ENCODE measurements around the gene DENND1A.
A peak's percentile ranks its signal among the peaks of the same experiment; 100 is the strongest.

The DENND1A gene

DNA sequence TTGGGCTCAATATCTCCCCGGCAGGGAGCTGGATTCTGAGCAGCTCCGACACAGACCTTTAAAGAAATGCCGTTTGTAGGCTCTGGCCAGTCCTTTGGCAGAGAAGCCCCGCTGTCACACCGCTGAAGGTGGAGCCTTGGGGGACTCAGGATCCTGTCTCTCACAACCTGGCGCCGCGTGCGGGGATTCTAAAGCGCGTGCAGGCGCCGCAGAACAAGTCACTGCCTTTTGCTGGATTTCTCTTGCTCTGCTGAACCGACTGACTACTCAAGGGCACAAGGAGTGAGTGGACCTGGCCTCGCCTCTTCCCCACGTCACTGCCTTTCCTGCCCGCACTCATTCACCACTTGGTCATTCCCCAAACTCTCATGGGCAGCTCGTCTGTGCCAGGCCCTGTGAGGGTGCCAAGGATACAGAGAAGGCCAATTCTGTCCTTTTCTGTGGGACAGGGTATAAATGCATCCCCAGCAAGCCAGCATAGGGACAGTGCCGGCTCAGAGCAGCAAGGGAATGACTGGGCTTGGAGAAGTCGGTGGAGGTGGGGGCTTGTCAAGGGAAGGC, 504.6 kb downstream of the DENND1A start:
- no peak for DNase-seq (ENCODE audit: low read depth)

DNA sequence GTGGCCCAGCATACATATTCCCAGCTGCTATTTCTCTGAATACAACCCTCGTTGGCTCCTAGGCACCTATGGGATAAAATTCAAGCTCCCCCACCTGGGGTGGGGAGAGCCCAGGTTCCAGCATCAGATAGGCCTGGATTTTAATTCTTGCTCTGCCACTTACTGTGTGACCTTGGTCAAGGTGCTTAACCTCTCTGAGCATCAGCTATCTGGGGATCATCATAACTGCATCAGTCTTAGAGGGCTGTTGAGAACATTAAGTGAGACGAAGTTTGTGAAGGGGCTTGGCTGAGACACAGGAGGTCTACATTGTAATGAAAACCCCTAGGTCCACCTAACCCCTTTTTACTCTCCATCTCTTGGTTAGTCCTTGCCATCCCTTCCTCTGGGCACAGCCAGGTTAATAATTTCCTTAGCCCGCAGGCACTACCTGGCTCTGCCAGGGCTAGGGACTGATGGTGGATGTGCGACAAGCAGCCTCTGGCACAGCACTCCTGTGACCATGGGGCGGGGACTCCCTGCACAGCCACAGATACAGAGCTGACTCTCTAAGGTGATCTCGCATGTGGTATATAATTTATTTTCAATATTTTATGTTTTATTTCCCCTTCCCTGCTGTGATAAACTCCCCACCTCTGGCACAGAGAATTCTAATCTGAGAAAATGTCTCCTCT, 505.2 kb downstream of the DENND1A start:
- no peak for DNase-seq (ENCODE audit: low read depth)

DNA sequence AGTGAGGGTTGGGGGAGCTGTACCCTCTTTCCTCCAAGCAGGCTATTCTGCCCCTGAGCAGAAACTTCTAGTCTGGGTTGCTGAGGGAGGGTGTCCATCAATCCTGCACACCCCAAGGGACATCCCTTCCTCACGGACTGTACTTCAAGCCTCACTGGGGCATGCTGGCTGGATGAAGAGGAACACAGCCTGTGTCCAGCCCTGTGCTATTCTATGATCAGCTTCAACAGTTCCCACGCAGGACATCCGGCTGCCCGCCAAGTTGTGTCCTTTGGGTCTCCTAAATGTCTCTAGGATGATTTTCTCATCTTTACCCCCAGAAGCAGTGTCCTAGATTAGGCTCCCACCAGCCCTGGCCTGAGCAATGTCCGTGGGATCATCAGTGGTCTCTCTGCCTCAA, 505.8 kb downstream of the DENND1A start:
- DNase-seq (ENCODE audit: low read depth): no peak

DNA sequence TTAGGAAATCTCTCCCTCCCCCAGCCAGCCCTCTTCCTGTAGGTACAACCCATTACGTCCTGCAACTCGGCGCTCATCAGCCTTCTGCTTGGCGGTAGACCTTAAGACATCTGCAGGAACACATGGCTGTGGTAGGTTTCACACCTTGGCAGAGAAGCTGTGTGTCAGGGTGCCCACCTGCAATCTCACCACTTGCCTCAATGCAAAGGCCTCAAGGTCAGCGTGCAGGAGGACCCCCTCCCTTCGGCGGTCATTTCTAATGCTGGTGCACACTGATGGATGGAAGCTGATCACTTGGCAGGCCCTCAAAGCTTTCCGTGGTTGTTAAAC, 506.6 kb downstream of the DENND1A start:
- DNase-seq (ENCODE audit: low read depth): no peak

DNA sequence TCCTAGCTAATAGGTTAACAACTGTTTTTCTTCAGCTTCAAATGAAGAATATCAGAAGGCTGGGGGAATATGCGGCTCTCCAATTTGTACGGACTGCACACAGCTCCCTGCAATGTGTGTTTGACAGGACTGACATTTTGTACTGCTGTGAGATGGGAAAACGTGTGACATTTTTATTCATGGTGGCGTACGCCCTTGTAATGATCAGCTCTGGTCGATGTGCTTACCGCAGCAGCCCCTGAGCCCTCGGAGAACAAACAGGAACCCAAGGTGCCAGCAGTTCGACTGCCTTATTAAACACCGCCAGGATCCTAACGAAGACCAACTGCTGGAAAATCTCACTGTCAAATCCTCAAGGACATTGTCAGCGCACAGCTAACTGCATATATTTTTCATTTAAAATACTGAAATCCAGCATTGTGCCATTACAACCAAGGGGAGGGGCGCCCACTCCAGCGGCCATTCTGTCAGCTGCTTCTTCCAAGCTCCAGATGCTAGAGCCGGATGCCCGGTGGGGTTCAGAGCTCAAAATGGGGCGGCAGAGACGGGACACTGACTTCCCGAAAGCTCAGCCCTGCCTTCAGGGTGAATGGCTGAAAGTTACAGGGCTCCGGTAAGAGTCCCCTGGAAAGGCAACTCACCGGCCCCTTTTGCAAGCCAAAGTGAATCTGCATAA, 507.2 kb downstream of the DENND1A start:
- no peak for DNase-seq (ENCODE audit: low read depth)

DNA sequence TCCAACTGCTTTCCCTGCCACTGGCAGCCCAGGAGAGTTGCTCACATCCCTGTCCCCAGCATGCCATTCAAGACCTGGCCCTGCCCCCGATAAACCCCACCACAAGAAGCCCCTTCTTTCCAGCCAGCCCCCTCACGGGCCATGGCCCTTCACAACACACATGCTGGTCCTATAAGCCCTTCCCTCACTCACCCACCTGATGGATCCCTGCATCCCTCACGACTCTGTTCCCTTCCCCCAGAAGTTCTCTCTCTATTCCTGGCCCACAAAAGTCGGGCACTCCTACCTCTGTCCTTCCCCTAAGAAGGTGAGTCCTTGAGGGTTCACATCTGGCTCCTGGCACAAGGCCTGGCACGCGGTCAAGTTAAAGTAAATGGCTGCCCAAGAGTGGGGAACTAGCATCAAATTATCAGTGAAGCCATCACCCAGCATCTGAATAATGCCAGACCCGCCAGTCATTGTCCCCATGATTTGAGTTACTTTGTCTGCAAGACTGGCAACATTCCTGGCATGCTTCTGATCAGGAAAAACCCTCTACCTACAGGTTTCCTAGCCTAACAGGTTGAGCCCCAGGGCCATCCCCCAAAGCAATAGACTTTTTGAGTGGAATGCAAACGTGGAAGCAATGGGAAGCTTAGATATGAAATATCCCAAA, 508.0 kb downstream of the DENND1A start:
- DNase-seq (ENCODE audit: low read depth): no peak

DNA sequence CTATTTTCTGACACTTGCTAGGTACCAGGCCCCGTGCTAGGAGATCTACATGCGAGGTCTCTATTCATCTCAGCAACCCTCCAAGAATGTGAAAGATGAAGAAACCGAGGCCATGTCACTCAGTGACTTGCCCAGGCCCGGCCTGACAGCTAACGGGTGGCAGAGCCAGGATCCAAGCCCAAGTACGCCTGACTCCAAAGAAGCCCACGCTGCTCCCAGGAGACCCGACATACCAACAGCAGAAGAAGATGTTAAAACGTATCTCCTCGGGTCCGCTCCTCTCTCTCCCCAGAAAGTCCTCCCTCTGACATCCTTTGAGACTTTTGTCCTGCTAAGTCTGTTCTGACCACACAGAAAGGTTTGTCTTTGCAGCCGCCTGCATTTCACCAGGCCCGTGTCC, 508.7 kb downstream of the DENND1A start:
- DNase-seq (ENCODE audit: low read depth): no peak

DNA sequence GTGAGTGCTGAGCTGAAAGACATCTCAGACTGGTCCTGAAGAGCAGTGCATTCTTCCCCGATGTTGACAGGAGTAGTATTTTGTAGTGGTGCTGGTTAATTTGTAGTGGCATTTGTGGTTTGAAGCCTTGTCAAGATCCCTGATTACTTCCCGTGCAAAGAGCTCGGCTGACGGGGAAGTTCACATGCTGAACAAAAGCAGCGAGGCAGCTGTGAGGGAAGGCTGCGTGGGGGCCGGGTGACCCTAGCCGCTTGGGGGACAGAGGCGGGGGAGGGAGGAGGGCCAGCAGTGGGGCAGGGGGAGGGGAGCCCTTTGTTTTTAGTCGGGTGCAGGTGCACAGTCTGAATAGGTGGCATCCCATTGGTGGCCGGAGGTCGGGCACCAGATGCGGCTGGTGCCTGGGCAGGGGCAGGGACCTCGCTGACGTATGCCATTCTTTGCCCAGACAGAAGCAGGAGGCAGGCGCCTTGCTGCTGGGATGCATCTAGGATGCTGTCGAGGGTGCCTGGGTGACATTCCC, 509.3 kb downstream of the DENND1A start:
- DNase-seq (ENCODE audit: low read depth): no peak

DNA sequence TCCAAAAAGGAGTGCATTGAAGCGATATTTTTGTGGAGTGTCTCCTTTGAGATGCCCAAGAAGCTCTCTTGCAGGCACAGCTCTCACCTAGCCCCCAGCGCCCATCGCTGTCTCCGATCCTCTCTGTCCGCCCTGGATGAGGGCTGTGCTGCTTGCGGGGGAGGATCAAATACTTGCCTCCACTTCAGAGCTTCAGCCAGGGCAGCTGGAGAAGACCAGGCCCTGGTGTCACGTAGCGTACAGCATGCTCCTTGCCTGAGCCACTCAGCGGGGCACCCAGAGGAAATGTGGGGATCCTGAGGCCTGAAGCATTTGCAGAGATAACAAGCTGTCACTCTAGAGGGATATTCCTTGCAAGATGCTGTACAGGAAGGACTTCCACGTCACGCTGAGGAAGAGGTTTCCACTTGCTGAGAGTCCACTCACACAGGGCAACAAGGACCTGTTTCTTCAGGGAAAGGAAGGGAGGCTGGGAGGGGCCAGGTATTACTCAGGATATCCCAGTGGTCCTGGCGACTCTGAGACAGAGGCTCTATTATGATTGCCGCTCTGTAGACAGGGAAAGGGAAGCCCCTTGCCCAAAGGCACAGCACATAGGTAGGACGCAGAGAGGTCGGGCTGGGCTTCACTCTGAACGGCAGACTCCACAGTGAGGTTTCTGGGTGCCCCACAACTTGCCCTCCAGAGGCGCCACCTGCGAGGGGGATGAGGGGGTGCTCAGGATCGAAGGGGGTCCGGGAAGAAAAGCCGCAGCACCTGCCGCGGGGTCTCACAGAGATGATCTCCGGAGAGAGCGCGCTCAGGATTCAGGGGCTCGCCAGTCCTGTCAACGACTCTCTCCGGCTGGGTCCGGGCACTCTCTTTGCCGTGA, 510.0 kb downstream of the DENND1A start:
- DNase-seq (ENCODE audit: low read depth): no peak

DNA sequence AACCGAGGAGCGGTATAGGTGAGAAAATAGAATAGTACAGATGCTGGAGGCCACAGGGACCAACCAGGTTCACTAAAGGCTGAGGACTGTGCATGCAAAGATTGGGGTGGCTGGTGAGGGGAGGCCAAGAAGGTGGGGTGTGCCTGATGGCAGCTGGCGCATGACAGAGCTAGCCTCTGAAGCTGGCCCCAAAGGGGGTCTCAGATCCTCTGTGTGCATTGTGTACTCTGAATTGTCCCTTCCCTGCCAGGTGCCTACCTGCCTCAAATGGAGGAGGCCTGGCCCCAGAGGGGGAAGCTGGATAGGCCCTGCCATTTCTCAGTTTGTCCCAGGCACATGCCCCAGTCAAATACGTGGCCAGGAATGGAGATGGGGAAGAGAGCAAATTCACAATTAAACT, 510.8 kb downstream of the DENND1A start:
- no peak for DNase-seq (ENCODE audit: low read depth)

DNA sequence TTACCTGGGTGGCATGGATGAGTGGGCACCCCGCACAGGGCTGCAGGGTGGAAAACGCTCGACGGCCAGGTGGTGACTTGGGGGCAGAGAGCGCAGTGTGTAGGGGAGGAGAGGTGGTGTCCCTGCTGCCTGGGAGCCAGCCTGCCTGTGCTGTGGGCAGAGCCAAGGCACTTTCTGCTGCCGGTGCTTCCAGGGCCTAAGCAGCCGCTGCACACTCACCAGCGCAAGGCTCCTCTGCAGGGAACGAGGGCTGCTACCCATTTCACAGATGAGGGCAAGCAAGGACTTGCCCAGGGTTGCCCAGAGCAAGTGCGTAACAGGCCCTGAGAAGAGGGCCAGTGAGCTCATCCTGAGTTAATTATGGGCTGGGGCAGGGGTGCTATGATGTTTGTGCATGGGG, 511.4 kb downstream of the DENND1A start:
- no peak for DNase-seq (ENCODE audit: low read depth)

DNA sequence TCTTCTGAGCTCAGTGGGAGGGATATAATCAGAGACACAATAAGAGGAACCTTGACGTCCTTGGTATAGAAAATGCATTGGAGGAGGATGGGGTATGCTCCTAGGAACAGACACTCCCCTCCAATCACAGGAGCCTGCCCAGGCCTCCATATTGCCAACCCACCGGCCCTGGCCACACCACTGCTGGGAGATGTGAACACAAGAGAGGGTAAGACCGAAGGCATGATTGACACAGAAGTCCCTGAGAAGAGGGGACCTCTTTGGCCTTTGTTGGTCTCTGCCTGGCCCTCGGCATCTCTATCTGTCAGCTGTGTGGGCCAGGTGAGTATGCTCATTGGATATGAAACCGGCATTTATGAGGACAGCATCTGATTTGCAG, 511.9 kb downstream of the DENND1A start:
- DNase-seq (ENCODE audit: low read depth): no peak

DNA sequence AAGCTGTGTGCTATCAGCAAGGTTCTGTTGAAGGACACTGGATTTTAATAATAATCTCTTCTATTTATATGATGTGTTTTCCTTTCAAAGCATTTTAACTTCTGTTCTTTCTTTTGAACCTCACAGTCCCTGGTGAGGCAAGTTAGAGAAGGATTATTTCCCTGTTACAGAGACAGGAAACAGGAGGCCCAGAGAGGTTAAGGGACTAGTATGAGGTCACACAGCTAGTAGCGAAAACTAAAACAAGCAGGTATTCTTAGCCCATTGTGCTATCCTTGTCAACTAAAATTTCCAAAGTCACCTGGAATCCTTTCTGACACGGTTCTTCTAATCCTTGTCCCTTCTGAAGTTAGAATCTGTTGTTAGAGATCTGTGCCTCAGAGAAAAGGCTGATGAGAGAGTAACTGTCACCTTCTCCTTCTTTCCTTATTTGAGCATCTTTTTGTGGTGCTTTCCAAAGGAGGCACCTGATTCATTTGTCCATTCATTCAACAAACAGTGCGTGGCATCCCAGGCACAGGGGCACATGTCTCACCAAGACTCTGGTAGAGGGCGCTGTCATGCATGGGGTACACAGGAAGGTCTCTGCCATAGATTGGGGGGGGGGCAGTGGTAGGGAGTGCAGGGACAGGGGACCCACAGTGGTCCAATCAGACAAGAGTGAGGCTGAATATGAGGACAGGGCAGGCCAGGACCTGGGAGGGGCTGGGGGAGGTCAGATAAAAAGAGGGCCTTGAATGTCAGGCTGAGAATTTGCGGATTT, 512.5 kb downstream of the DENND1A start:
- no peak for DNase-seq (ENCODE audit: low read depth)

DNA sequence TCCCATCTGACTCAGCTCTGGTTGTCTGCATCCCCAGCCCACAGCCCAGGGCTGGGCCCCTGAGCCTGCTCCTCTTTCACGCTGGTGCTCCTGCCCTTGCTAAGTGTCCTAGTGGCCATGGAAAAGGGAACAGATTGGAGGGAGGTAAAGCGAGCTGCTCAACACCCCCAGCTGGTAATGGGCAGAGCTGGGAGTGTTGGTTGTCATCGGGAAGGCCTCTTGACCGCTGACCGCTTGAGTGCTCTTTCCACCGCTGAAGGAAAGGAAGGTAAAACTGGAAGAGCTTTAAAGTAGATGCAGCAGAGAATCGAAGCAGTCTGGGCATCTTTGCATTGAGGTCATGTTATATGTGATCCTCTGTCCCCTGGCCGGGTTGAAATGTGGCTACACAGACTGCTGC, 513.8 kb downstream of the DENND1A start:
- DNase-seq (ENCODE audit: low read depth): no peak

DNA sequence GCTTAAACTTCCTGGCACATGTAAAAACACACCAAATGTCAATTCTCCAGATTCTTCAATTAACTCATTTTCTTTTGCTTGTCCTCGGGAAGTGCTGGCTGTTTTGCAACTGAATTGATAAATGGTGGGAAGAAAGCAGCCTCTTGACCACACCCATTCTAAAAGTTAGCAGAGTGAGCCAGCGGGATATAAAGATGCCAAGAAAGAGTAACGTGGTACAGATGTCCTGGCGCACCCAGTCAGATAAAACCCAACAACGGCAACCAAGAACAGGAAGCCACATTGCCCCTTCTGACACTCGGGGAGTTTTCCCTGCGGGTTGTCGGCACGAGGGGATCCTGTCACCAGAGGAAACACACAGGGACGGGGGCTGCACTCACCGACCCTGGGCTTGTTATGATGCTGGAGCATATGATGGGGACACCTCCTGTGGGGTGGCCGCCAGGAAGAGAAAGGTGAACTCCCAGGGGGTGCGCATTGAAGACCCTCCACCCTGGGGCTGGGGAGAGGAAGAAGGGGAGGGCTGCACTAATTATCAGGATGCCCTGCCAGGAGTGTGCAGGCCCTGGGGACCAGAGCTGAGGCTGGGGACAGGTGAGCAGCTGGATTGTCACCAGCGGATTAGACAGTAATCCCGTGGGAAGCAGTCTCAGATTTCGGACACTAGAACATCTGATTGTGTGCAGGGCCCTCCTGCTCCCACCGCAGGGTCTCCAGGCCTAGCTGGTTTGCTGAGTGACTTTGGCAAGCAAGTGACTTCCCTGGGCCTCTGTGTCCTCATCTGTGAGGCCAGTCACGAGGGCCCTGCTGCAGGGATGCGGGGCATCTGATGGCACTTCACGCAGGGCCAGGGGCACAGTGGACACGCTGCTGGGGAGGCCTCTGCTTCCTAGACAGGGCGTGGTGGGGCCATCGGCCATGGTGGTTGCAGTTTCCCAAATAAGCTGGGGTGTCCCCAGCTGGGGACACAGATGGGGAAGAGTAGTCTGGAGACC, 514.7 kb downstream of the DENND1A start:
- peak; percentile 24 for DNase-seq (ENCODE audit: low read depth)

DNA sequence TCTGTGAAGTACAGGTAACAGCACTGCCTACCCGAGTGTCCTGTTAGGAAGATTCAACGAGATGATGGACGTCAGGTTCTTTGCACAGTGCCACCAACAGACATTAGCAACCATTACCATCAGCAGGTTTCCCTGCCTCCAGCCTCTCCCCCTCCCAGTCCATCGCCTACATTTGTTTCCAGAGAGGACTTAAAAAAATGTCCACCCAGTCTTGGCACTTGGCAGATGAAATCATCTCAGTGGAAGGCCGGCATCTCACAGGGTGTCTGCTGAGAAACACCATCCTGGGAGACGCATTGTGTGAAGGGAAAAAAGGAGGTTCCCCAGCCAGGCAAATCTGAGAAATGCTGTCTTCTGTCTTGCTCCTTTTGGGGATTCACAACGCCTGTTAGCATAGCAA, 515.7 kb downstream of the DENND1A start:
- DNase-seq (ENCODE audit: low read depth): no peak

DNA sequence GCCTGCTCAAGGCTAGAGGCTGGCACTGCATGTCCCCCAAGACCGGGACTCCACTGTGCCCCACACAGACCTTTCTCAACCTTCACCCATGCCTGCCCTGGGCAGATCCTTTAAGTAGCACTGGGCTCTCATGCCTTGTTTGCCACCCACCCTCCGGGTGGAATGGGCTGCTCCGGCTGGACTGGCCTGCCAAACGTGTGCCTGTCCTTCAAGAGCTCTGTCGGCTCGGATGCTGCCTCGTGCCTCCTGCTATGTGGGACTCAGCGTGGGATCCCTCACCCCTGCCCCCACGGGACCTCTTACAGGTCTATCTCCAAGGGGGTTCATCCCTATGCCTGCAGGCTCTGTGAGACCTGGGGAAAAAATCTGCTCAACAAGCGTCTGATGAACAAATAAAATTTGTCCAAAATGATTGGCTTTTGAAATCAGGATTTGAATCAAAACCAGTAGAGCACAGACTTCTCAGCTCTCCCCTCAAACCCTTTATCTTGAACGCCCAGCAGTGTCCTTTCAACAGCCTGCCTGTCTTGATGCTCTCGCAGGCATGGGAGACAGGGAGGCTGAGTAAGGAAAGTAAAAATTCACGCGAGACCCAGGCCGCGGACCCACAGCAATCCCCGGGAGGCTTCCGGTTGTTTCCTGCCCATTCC, 517.6 kb downstream of the DENND1A start:
- no peak for DNase-seq (ENCODE audit: low read depth)

DNA sequence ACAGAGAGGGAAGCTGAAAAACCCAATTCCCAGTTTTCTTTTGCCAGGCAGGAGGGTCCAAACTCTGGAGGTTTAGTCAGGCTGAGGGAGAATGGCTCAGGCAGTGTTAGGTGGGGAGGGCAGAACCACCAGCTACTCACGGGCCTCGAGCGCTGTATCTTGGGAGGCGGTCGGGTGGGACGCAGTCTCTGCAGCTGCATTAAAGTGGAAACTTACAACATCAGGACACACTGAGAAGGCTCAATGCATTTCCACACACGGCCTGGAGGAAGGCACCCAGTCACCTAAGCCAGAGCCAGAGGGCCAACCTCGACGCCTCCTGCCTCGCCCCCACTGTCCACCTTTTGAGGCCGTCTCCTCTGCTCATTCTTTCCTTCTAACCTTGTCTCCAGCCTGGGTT, 518.3 kb downstream of the DENND1A start:
- no peak for DNase-seq (ENCODE audit: low read depth)

DNA sequence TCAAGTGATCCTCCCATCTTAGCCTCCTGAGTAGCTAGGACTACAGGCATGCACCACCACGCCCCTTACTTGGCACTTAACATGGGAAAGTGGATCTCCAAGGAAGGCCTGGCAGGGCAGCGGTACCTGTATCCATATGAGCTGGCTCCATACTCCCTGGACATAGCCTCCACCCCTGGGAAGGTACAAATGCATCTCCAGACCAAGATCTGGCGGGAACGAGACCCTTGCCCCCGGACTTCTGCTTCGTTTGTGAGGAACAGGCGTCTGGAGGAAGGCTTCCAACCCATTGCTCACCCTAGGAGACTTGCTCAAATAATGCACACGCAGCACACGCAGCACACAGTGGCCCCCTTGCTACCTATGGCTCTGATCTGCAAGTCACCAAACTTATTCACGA, 518.7 kb downstream of the DENND1A start:
- DNase-seq (ENCODE audit: low read depth): no peak

Data from amniotic epithelial cell (primary cell).